H1 (cell line): ENCODE data around the gene CYP4B1. TPM values are rescaled to one million over a fixed set of nuclear protein-coding genes. Genes with fewer than 3 reads are reported as not detected.
A peak's percentile ranks its signal among the peaks of the same experiment; 100 is the strongest.

Experiments used
- CTCF ChIA-PET: fragments of 300-600 bp; sonication (Branson Sonifier 250); formaldehyde crosslinking; loops from one replicate; lab custom pipeline; 2021; ENCODE audit not compliant: partially characterized antibody; lab: Charles Lee
- POLR2A ChIA-PET: fragments of 300-600 bp; sonication (Branson Sonifier 250); formaldehyde crosslinking; loops from one replicate; lab custom pipeline; 2021; ENCODE audit warnings: inconsistent platforms; ENCODE audit not compliant: partially characterized antibody; lab: Charles Lee
- DNase-seq, 2 experiments: peaks; one replicate each; pipeline versions ENCODE4 v3.0.0 to v3.0.0-alpha.2; 2010 to 2022; ENCODE audit warnings: low spot score in 2 of 2, low read depth in 1 of 2, mixed read lengths in 1 of 2
- FAIRE-seq: peaks from 2 replicates; lab custom pipeline; 2011; peaks lifted over from hg19 to GRCh38; lab: Jason Lieb, UNC
- H2AFZ ChIP-seq: 2 replicates; pipeline ENCODE4 v1.8.1; 2012; ENCODE audit warnings: low read length, inconsistent platforms
- H2AK5ac ChIP-seq: 2 replicates; pipeline ENCODE4 v1.6.1; 2013; ENCODE audit warnings: low read depth, low read length
- H2BK120ac ChIP-seq: replicated peaks from 2 replicates; pipeline ENCODE3; 2013; ENCODE audit warnings: low read depth, low read length, inconsistent platforms
- H2BK12ac ChIP-seq: 2 replicates; pipeline ENCODE4 v1.6.1; 2013; ENCODE audit warnings: low read depth, low read length
- H2BK15ac ChIP-seq: 2 replicates; pipeline ENCODE4 v1.6.1; 2013; ENCODE audit warnings: low read length
- H2BK20ac ChIP-seq: 2 replicates; pipeline ENCODE4 v1.6.1; 2013; ENCODE audit warnings: low read length
- H2BK5ac ChIP-seq: 2 replicates; pipeline ENCODE4 v1.6.1; 2013; ENCODE audit warnings: low read depth, low read length
- H3K14ac ChIP-seq: 2 replicates; pipeline ENCODE4 v1.6.1; 2013; ENCODE audit warnings: inconsistent platforms; ENCODE audit not compliant: insufficient read length
- H3K18ac ChIP-seq: 2 replicates; pipeline ENCODE4 v1.6.1; 2013; ENCODE audit warnings: low read length; ENCODE audit errors: extremely low read depth
- H3K23ac ChIP-seq: 2 replicates; pipeline ENCODE4 v1.6.1; 2013; ENCODE audit warnings: inconsistent platforms; ENCODE audit not compliant: insufficient read length
- H3K23me2 ChIP-seq: 2 replicates; pipeline ENCODE4 v1.6.1; 2013; ENCODE audit warnings: low read depth, low read length
- H3K27ac ChIP-seq: 2 replicates; pipeline ENCODE4 v1.6.1; 2011; ENCODE audit warnings: low read depth, low read length, inconsistent platforms
- H3K27me3 ChIP-seq, 4 experiments: replicated peaks in 1 of 4; 1 replicate in 1 of 4; 2 replicates in 3 of 4; pipeline versions ENCODE4 v1.6.1 to v1.8.1; 2011 to 2013; ENCODE audit warnings: low read length in 3 of 4, mild to moderate bottlenecking in 3 of 4, inconsistent platforms in 2 of 4, mixed read lengths in 2 of 4, moderate library complexity in 1 of 4; ENCODE audit not compliant: control insufficient read depth in 3 of 4, insufficient read depth in 3 of 4; ENCODE audit errors: extremely low read depth in 1 of 4
- H3K36me3 ChIP-seq, 4 experiments: 2 replicates each; pipeline versions ENCODE4 v1.6.1 to v1.8.1; 2011 to 2013; ENCODE audit warnings: mild to moderate bottlenecking in 4 of 4, low read length in 3 of 4, moderate library complexity in 2 of 4, control low read depth in 1 of 4, inconsistent platforms in 1 of 4; ENCODE audit not compliant: insufficient read depth in 4 of 4, control insufficient read depth in 2 of 4
- H3K4ac ChIP-seq: replicated peaks from 2 replicates; pipeline ENCODE3; 2013; ENCODE audit warnings: low read length, low read depth, mixed read lengths, inconsistent platforms; ENCODE audit not compliant: insufficient read length
- H3K4me1 ChIP-seq, 4 experiments: replicated peaks in 1 of 4; 1 replicate in 1 of 4; 2 replicates in 3 of 4; pipeline versions ENCODE4 v1.6.1 to v1.8.1; 2011 to 2013; ENCODE audit warnings: low read length in 3 of 4, inconsistent platforms in 2 of 4, mixed read lengths in 1 of 4; ENCODE audit not compliant: insufficient read depth in 4 of 4, control insufficient read depth in 3 of 4
- H3K4me2 ChIP-seq, 2 experiments: 2 replicates each; pipeline versions ENCODE4 v1.6.1 to v1.8.1; 2011 to 2013; ENCODE audit warnings: low read depth in 2 of 2, low read length in 2 of 2, control low read depth in 1 of 2, inconsistent platforms in 1 of 2, mild to moderate bottlenecking in 1 of 2; ENCODE audit not compliant: insufficient read depth in 1 of 2
- H3K4me3 ChIP-seq, 4 experiments: fragments of 200-600, 300-600 bp in 1 of 4; sonication (generic), shearing (Covaris generic), sonication (Bioruptor Twin) in 1 of 4; 2 replicates each; pipeline versions ENCODE4 v1.5.1 to v1.8.1; 2011 to 2016; ENCODE audit warnings: low read length in 4 of 4, low read depth in 3 of 4, control low read depth in 2 of 4, inconsistent platforms in 2 of 4, mild to moderate bottlenecking in 2 of 4, mixed read lengths in 1 of 4, moderate library complexity in 1 of 4; ENCODE audit not compliant: insufficient read depth in 2 of 4; ENCODE audit errors: extremely low read depth in 1 of 4
- H3K56ac ChIP-seq: replicated peaks from 2 replicates; pipeline ENCODE3; 2013; ENCODE audit warnings: low read depth, mild to moderate bottlenecking, mixed read lengths, low read length, inconsistent platforms; ENCODE audit not compliant: insufficient read length
- H3K79me1 ChIP-seq: 2 replicates; pipeline ENCODE4 v1.6.1; 2013; ENCODE audit warnings: low read depth, low read length, control low read depth
- H3K79me2 ChIP-seq, 2 experiments: 2 replicates each; pipeline versions ENCODE4 v1.6.1 to v1.8.1; 2012 to 2013; ENCODE audit warnings: low read length in 2 of 2, mild to moderate bottlenecking in 2 of 2, inconsistent platforms in 1 of 2; ENCODE audit not compliant: insufficient read depth in 2 of 2, control insufficient read depth in 1 of 2
- H3K9ac ChIP-seq, 4 experiments: replicated peaks in 1 of 4; 1 replicate in 1 of 4; 2 replicates in 3 of 4; pipeline versions ENCODE4 v1.6.1 to v1.8.1; 2011 to 2013; ENCODE audit warnings: low read depth in 3 of 4, low read length in 3 of 4, control low read depth in 2 of 4, mild to moderate bottlenecking in 2 of 4, moderate library complexity in 2 of 4, inconsistent platforms in 1 of 4; ENCODE audit errors: extremely low read depth in 1 of 4
- H3K9me3 ChIP-seq, 2 experiments: 2 replicates each; pipeline versions ENCODE4 v1.6.1 to v1.8.1; 2012 to 2013; ENCODE audit warnings: mild to moderate bottlenecking in 2 of 2, moderate library complexity in 2 of 2, control low read depth in 1 of 2, inconsistent platforms in 1 of 2, low read depth in 1 of 2, low read length in 1 of 2, mixed read lengths in 1 of 2; ENCODE audit not compliant: insufficient read depth in 2 of 2
- H4K20me1 ChIP-seq, 2 experiments: replicated peaks in 1 of 2; 2 replicates each; pipeline versions ENCODE3 to v1.8.1; 2011 to 2013; ENCODE audit warnings: inconsistent platforms in 2 of 2, low read length in 2 of 2, mild to moderate bottlenecking in 1 of 2; ENCODE audit not compliant: insufficient read depth in 2 of 2, control insufficient read depth in 1 of 2
- H4K5ac ChIP-seq: 2 replicates; pipeline ENCODE4 v1.6.1; 2013; ENCODE audit warnings: low read length, low read depth, mixed read lengths, inconsistent platforms; ENCODE audit not compliant: insufficient read length
- H4K8ac ChIP-seq: 2 replicates; pipeline ENCODE4 v1.8.0; 2013; ENCODE audit warnings: mild to moderate bottlenecking, moderate library complexity, low read length, inconsistent platforms; ENCODE audit not compliant: insufficient read depth; ENCODE audit errors: extremely low read depth
- H4K91ac ChIP-seq: replicated peaks from 2 replicates; pipeline ENCODE3; 2013; ENCODE audit warnings: low read length, mixed read lengths, inconsistent platforms; ENCODE audit not compliant: insufficient read length
- ATF3 ChIP-seq: IDR thresholded peaks from 2 replicates; pipeline ENCODE4 v1.6.1; 2011; ENCODE audit warnings: low read depth, mild to moderate bottlenecking, low read length; ENCODE audit not compliant: insufficient read depth
- CBX5 ChIP-seq: fragments of 300-800, 300-1000 bp; sonication (generic); IDR thresholded peaks from 2 replicates; pipeline ENCODE4 v1.7.1; 2016; ENCODE audit warnings: antibody characterized with exemption, low read length, low read depth
- CHD1 ChIP-seq: IDR thresholded peaks from 2 replicates; pipeline ENCODE4 v1.6.1; 2012; ENCODE audit warnings: low read depth, low read length, improper control_type of control experiment
- EGR1 ChIP-seq: IDR thresholded peaks from 2 replicates; pipeline ENCODE4 v1.6.1; 2011; ENCODE audit warnings: low read depth, low read length, borderline replicate concordance
- GABPA ChIP-seq: IDR thresholded peaks from 2 replicates; pipeline ENCODE4 v1.6.1; 2011; ENCODE audit warnings: mild to moderate bottlenecking, low read length, moderate library complexity, borderline replicate concordance; ENCODE audit not compliant: insufficient read depth
- HDAC6 ChIP-seq: IDR thresholded peaks from one replicate; pipeline ENCODE4 v1.7.1; 2012; ENCODE audit warnings: low read depth, mild to moderate bottlenecking, inconsistent platforms, low read length, moderate library complexity
- KDM4A ChIP-seq: IDR thresholded peaks from one replicate; pipeline ENCODE4 v1.7.1; 2012; ENCODE audit warnings: low read depth, mild to moderate bottlenecking, moderate library complexity, low read length, inconsistent platforms; ENCODE audit not compliant: severe bottlenecking
- RAD21 ChIP-seq, 2 experiments: IDR thresholded peaks in 1 of 2; conservative IDR thresholded peaks in 1 of 2; 2 replicates each; pipeline ENCODE4 v1.6.1; 2011; ENCODE audit warnings: low read depth in 2 of 2, low read length in 2 of 2, improper control_type of control experiment in 1 of 2, inconsistent platforms in 1 of 2, mild to moderate bottlenecking in 1 of 2, moderate library complexity in 1 of 2
- SP4 ChIP-seq: IDR thresholded peaks from 2 replicates; pipeline ENCODE4 v1.6.1; 2012; ENCODE audit warnings: low read length, inconsistent platforms
- TCF12 ChIP-seq: IDR thresholded peaks from 2 replicates; pipeline ENCODE4 v1.6.1; 2011; ENCODE audit warnings: low read depth, mild to moderate bottlenecking, low read length
- YY1 ChIP-seq: IDR thresholded peaks from 2 replicates; pipeline ENCODE4 v1.6.1; 2011; ENCODE audit warnings: low read depth, mild to moderate bottlenecking, low read length
- ZNF274 ChIP-seq: IDR thresholded peaks from 2 replicates; pipeline ENCODE4 v1.7.0; 2012; ENCODE audit warnings: low read length, borderline replicate concordance; ENCODE audit errors: extremely low read depth
- WGBS, 2 experiments: shearing (Covaris generic) in 1 of 2; methylation state at CpG; one replicate each; pipeline versions ENCODE4 v1.1.6 to v1.1.7; 2013 to 2015; ENCODE audit warnings: low lambda C conversion rate in 2 of 2, mixed read lengths in 2 of 2, inconsistent platforms in 1 of 2, low coverage in 1 of 2, missing lambda C conversion rate in 1 of 2; ENCODE audit not compliant: insufficient replicate concordance in 2 of 2, insufficient coverage in 1 of 2, insufficient read length in 1 of 2; ENCODE audit errors: extremely low coverage in 1 of 2, missing lambda C conversion rate in 1 of 2; 5-methylcytosine and 5-hydroxymethylcytosine counted together
- polyA plus RNA-seq, 7 experiments: library from polyadenylated mRNA; depleted of rRNA in 3 of 7; stranded (reverse) in 5 of 7; unstranded in 2 of 7; fragments of >200 nt in 5 of 7; fragments of 200-250 nt in 2 of 7; gene quantifications; 1 replicate in 5 of 7; 2 replicates in 1 of 7; 4 replicates in 1 of 7; pipeline versions ENCODE4 v1.2.1 to v1.2.3, GENCODE V29; 2011 to 2013; ENCODE audit warnings: missing spikeins in 2 of 7, mixed read lengths in 2 of 7
- total RNA-seq: library from RNA; stranded (reverse); fragmentation: NEBNext Ultra II Directional; extraction: Animal tissue kit (Norgen Biotek cat#: 25700); gene quantifications from 2 replicates; pipeline ENCODE4 v1.2.1, GENCODE V29; 2021

CYP4B1 gene
- total and polyA plus RNA-seq, 2 of the 8 experiments (the other 6 are each of a cell fraction or from before 2014, with no cell fraction given), result 0.23 TPM; not detected in 1

GRCh38 chr1:46812065-46812963 lies 13.5 kb downstream of the CYP4B1 start:
- no peak overlapping the region for H3K14ac ChIP-seq
- no peak overlapping the region for H3K23ac ChIP-seq
- H3K18ac ChIP-seq, result no peak overlapping the region
- H3K9me3 ChIP-seq, result no peaks in the 10 kb centered on the region
- no peaks in the 10 kb centered on the region for H4K20me1 ChIP-seq
- H3K4me2 ChIP-seq, result no peak overlapping the region
- no peak for DNase-seq
- H3K23me2 ChIP-seq, result no peaks in the 10 kb centered on the region
- H4K91ac ChIP-seq, result no peak overlapping the region
- no peak overlapping the region for H3K27ac ChIP-seq
- no peak overlapping the region for H3K4me3 ChIP-seq
- H3K4me1 ChIP-seq, result no peaks in the 10 kb centered on the region
- H3K56ac ChIP-seq, result no peak overlapping the region
- no peak overlapping the region for H4K5ac ChIP-seq
- H3K79me2 ChIP-seq, result no peaks in the 10 kb centered on the region
- ChIA-PET POLR2A (no interaction called here), CTCF (interaction anchor here (0.7 to 1.4 kb wide), 3 partner anchors 12 to 364 kb away, joined by 3 to 5 read pairs (median 4); no protein-coding TSS in a partner anchor)
- no peak overlapping the region for H3K9ac ChIP-seq
- no peak overlapping the region for H2BK12ac ChIP-seq
- H2BK20ac ChIP-seq, result no peak overlapping the region
- no peaks in the 10 kb centered on the region for H3K36me3 ChIP-seq
- no peak overlapping the region for H2BK120ac ChIP-seq
- no peak for FAIRE-seq
- no peaks in the 10 kb centered on the region for H3K79me1 ChIP-seq
- no peak overlapping the region for H2BK5ac ChIP-seq
- H2AK5ac ChIP-seq, result no peak overlapping the region
- H3K27me3 ChIP-seq, result no peaks in the 10 kb centered on the region
- H3K4ac ChIP-seq, result no peak overlapping the region
- WGBS, 2 experiments, result 87% methylated on average over 11 of the region's 11 CpGs; no CpG with 5 or more reads in 1 of the 2 experiments
- no peak overlapping the region for H2BK15ac ChIP-seq
- H2AFZ ChIP-seq, result no peak overlapping the region
- H4K8ac ChIP-seq, result 0 out of 2 replicates have a peak overlapping the region, but pooled peaks have one; percentile 31
- TF ChIP-seq SP4 (no peak), GABPA (no peak), ATF3 (no peak), CBX5 (no peak), RAD21 (IDR thresholded peaks at IDR 0.05 in 1 of 2, conservative IDR thresholded peaks at IDR 0.05 in 1 of 2; ENCODE audit: low read depth in 2 of 2, low read length in 2 of 2) (no peak), TCF12 (no peak), CHD1 (no peak), KDM4A (no peak), YY1 (no peak), EGR1 (no peak), HDAC6 (no peak), ZNF274 (no peak)
